Measurements from ENCODE around the gene ACIN1. TPM values are rescaled to one million over a fixed set of nuclear protein-coding genes. Genes with fewer than 3 reads are reported as not detected.

ACIN1 gene
- total RNA-seq, 1 donor from 2014 or later = 62.1 TPM

- H3K36me3 ChIP-seq (ENCODE audit: control insufficient read depth in 3 of 3, insufficient read depth in 3 of 3, low read length in 3 of 3) = peaks cover 0 to 19% (median 15%) of the 10 kb centered on the region in 3 donors
- no peaks in the 10 kb centered on the region for H3K9me3 ChIP-seq (ENCODE audit: control insufficient read depth in 3 of 3, low read length in 3 of 3)
- H3K9ac ChIP-seq (ENCODE audit: low read depth in 1 of 3, low read length in 3 of 3) = no peak overlapping the region
- H3K27ac ChIP-seq (ENCODE audit: low read depth, low read length) = no peak overlapping the region
- no peaks in the 10 kb centered on the region for H3K27me3 ChIP-seq (ENCODE audit: control insufficient read depth in 3 of 3, insufficient read depth in 3 of 3, low read length in 3 of 3)
- no peak overlapping the region for H3K4me3 ChIP-seq (ENCODE audit: low read length in 3 of 3)
- peaks cover 7 to 11% (median 10%) of the 10 kb centered on the region in 3 donors for H3K4me1 ChIP-seq (ENCODE audit: control insufficient read depth in 3 of 3, insufficient read depth in 3 of 3, low read length in 3 of 3)
Observed at GRCh38 chr14:23101213-23101970, 6.5 kb upstream of the ACIN1 start.

- H3K4me1 ChIP-seq (ENCODE audit: control insufficient read depth in 3 of 3, insufficient read depth in 3 of 3, low read length in 3 of 3) = peaks cover 7 to 15% (median 11%) of the 10 kb centered on the region in 3 donors
- no peak overlapping the region for H3K4me3 ChIP-seq (ENCODE audit: low read length in 3 of 3)
- no peaks in the 10 kb centered on the region for H3K27me3 ChIP-seq (ENCODE audit: control insufficient read depth in 3 of 3, insufficient read depth in 3 of 3, low read length in 3 of 3)
- no peak overlapping the region for H3K9ac ChIP-seq (ENCODE audit: low read depth in 1 of 3, low read length in 3 of 3)
- no peak overlapping the region for H3K27ac ChIP-seq (ENCODE audit: low read depth, low read length)
- H3K9me3 ChIP-seq (ENCODE audit: control insufficient read depth in 3 of 3, low read length in 3 of 3) = no peaks in the 10 kb centered on the region
- peaks cover 0 to 19% (median 15%) of the 10 kb centered on the region in 3 donors for H3K36me3 ChIP-seq (ENCODE audit: control insufficient read depth in 3 of 3, insufficient read depth in 3 of 3, low read length in 3 of 3)
Observed at GRCh38 chr14:23099212-23099861, 4.4 kb upstream of the ACIN1 start.

- Histone ChIP-seq H3K36me3 (ENCODE audit: control insufficient read depth in 3 of 3, insufficient read depth in 3 of 3, low read length in 3 of 3) (peaks cover 3 to 24% (median 21%) of the 10 kb centered on the region in 3 donors), H3K27me3 (ENCODE audit: control insufficient read depth in 3 of 3, insufficient read depth in 3 of 3, low read length in 3 of 3) (no peaks in the 10 kb centered on the region), H3K4me1 (ENCODE audit: control insufficient read depth in 3 of 3, insufficient read depth in 3 of 3, low read length in 3 of 3) (peaks cover 21 to 28% (median 21%) of the 10 kb centered on the region in 3 donors), H3K27ac (ENCODE audit: low read depth, low read length) (no peak overlapping the region), H3K9ac (ENCODE audit: low read depth in 1 of 3, low read length in 3 of 3) (no peak overlapping the region), H3K4me3 (ENCODE audit: low read length in 3 of 3) (no peak overlapping the region), H3K9me3 (ENCODE audit: control insufficient read depth in 3 of 3, low read length in 3 of 3) (no peaks in the 10 kb centered on the region)
Observed at GRCh38 chr14:23097786-23098185, 2.9 kb upstream of the ACIN1 start.

GRCh38 chr14:23095196-23096108 lies 516 bp upstream of the ACIN1 start, which contains the start of gene C14orf119:
Gene C14orf119 (plus strand): TSS chr14:23095505. CDS start chr14:23097659, 2,154 bp downstream.
- peak within 1 kb of the TSS; percentile 90 to 98 (median 96) for H3K4me3 ChIP-seq (ENCODE audit: low read length in 3 of 3)
- H3K36me3 ChIP-seq (ENCODE audit: control insufficient read depth in 3 of 3, insufficient read depth in 3 of 3, low read length in 3 of 3) = peaks cover 7 to 41% (median 31%) of the 10 kb centered on the region in 3 donors
- H3K9me3 ChIP-seq (ENCODE audit: control insufficient read depth in 3 of 3, low read length in 3 of 3) = no peaks in the 10 kb centered on the region
- H3K27me3 ChIP-seq (ENCODE audit: control insufficient read depth in 3 of 3, insufficient read depth in 3 of 3, low read length in 3 of 3) = no peaks in the 10 kb centered on the region
- H3K9ac ChIP-seq (ENCODE audit: low read depth in 1 of 3, low read length in 3 of 3) = peak within 1 kb of the TSS; percentile 92 to 99 (median 98)
- H3K27ac ChIP-seq (ENCODE audit: low read depth, low read length) = peak within 1 kb of the TSS; percentile 98
- peaks cover 21 to 30% (median 22%) of the 10 kb centered on the region in 3 donors for H3K4me1 ChIP-seq (ENCODE audit: control insufficient read depth in 3 of 3, insufficient read depth in 3 of 3, low read length in 3 of 3)

GRCh38 chr14:23093991-23094665 lies 808 bp downstream of the ACIN1 start:
- peak overlapping the region; percentile 92 to 99 (median 98) for H3K9ac ChIP-seq (ENCODE audit: low read depth in 1 of 3, low read length in 3 of 3)
- peak overlapping the region; percentile 98 for H3K27ac ChIP-seq (ENCODE audit: low read depth, low read length)
- no peaks in the 10 kb centered on the region for H3K27me3 ChIP-seq (ENCODE audit: control insufficient read depth in 3 of 3, insufficient read depth in 3 of 3, low read length in 3 of 3)
- peaks cover 21 to 30% (median 22%) of the 10 kb centered on the region in 3 donors for H3K4me1 ChIP-seq (ENCODE audit: control insufficient read depth in 3 of 3, insufficient read depth in 3 of 3, low read length in 3 of 3)
- no peaks in the 10 kb centered on the region for H3K9me3 ChIP-seq (ENCODE audit: control insufficient read depth in 3 of 3, low read length in 3 of 3)
- peaks cover 16 to 53% (median 44%) of the 10 kb centered on the region in 3 donors for H3K36me3 ChIP-seq (ENCODE audit: control insufficient read depth in 3 of 3, insufficient read depth in 3 of 3, low read length in 3 of 3)
- H3K4me3 ChIP-seq (ENCODE audit: low read length in 3 of 3) = peak overlapping the region; percentile 90 to 98 (median 96)

GRCh38 chr14:23093526-23093925 lies 1.4 kb downstream of the ACIN1 start:
- Histone ChIP-seq H3K36me3 (ENCODE audit: control insufficient read depth in 3 of 3, insufficient read depth in 3 of 3, low read length in 3 of 3) (peaks cover 16 to 52% (median 47%) of the 10 kb centered on the region in 3 donors), H3K9ac (ENCODE audit: low read depth in 1 of 3, low read length in 3 of 3) (peak overlapping the region; percentile 92 to 99 (median 98)), H3K27ac (ENCODE audit: low read depth, low read length) (no peak overlapping the region), H3K4me1 (ENCODE audit: control insufficient read depth in 3 of 3, insufficient read depth in 3 of 3, low read length in 3 of 3) (peaks cover 21 to 30% (median 22%) of the 10 kb centered on the region in 3 donors), H3K4me3 (ENCODE audit: low read length in 3 of 3) (peak overlapping the region in 2 of 3 donors; percentile 90 to 96), H3K9me3 (ENCODE audit: control insufficient read depth in 3 of 3, low read length in 3 of 3) (no peaks in the 10 kb centered on the region), H3K27me3 (ENCODE audit: control insufficient read depth in 3 of 3, insufficient read depth in 3 of 3, low read length in 3 of 3) (no peaks in the 10 kb centered on the region)

- Histone ChIP-seq H3K9ac (ENCODE audit: low read depth in 1 of 3, low read length in 3 of 3) (peak overlapping the region in 1 of 3 donors; percentile 98), H3K4me3 (ENCODE audit: low read length in 3 of 3) (peak overlapping the region in 1 of 3 donors; percentile 18), H3K4me1 (ENCODE audit: control insufficient read depth in 3 of 3, insufficient read depth in 3 of 3, low read length in 3 of 3) (peaks cover 21 to 30% (median 22%) of the 10 kb centered on the region in 3 donors), H3K27me3 (ENCODE audit: control insufficient read depth in 3 of 3, insufficient read depth in 3 of 3, low read length in 3 of 3) (no peaks in the 10 kb centered on the region), H3K36me3 (ENCODE audit: control insufficient read depth in 3 of 3, insufficient read depth in 3 of 3, low read length in 3 of 3) (peaks cover 18 to 53% (median 45%) of the 10 kb centered on the region in 3 donors), H3K27ac (ENCODE audit: low read depth, low read length) (no peak overlapping the region), H3K9me3 (ENCODE audit: control insufficient read depth in 3 of 3, low read length in 3 of 3) (no peaks in the 10 kb centered on the region)
Observed at GRCh38 chr14:23093104-23093503, 1.8 kb downstream of the ACIN1 start.

- Histone ChIP-seq H3K9ac (ENCODE audit: low read depth in 1 of 3, low read length in 3 of 3) (no peak overlapping the region), H3K4me1 (ENCODE audit: control insufficient read depth in 3 of 3, insufficient read depth in 3 of 3, low read length in 3 of 3) (peaks cover 12 to 21% (median 17%) of the 10 kb centered on the region in 3 donors), H3K27me3 (ENCODE audit: control insufficient read depth in 3 of 3, insufficient read depth in 3 of 3, low read length in 3 of 3) (no peaks in the 10 kb centered on the region), H3K9me3 (ENCODE audit: control insufficient read depth in 3 of 3, low read length in 3 of 3) (no peaks in the 10 kb centered on the region), H3K4me3 (ENCODE audit: low read length in 3 of 3) (no peak overlapping the region), H3K36me3 (ENCODE audit: control insufficient read depth in 3 of 3, insufficient read depth in 3 of 3, low read length in 3 of 3) (peaks cover 20 to 51% (median 50%) of the 10 kb centered on the region in 3 donors), H3K27ac (ENCODE audit: low read depth, low read length) (no peak overlapping the region)
Observed at GRCh38 chr14:23091294-23092225, 3.4 kb downstream of the ACIN1 start.
